ENCODE measurements around the gene VWC2L.

The VWC2L gene

GRCh38 chr2:214469728-214470127 lies 58.9 kb downstream of the VWC2L start:
- TF ChIP-seq CTCF (IDR thresholded peaks at IDR 0.05; ENCODE audit: insufficient read depth, low read length, poor library complexity, severe bottlenecking) = no peak
- Histone ChIP-seq H3K4me3 (replicated peaks; ENCODE audit: low read depth, low read length) (no peak overlapping the region), H3K36me3 (ENCODE audit: control insufficient read depth, insufficient read depth, low read length) (no peaks in the 10 kb centered on the region), H3K27me3 (replicated peaks; ENCODE audit: control insufficient read depth, insufficient read depth, low read length) (no peaks in the 10 kb centered on the region)
- no peak for DNase-seq (ENCODE audit: extremely low read depth, insufficient read length)

- H3K36me3 ChIP-seq (ENCODE audit: control insufficient read depth, insufficient read depth, low read length) = no peaks in the 10 kb centered on the region
- H3K27me3 ChIP-seq (replicated peaks; ENCODE audit: control insufficient read depth, insufficient read depth, low read length) = no peaks in the 10 kb centered on the region
- TF ChIP-seq CTCF (IDR thresholded peaks at IDR 0.05; ENCODE audit: insufficient read depth, low read length, poor library complexity, severe bottlenecking) = no peak
These were observed 60.5 kb downstream of the VWC2L start for GRCh38 chr2:214471382-214471781.

GRCh38 chr2:214471990-214472389 lies 61.1 kb downstream of the VWC2L start:
- no peak for TF ChIP-seq CTCF (IDR thresholded peaks at IDR 0.05; ENCODE audit: insufficient read depth, low read length, poor library complexity, severe bottlenecking)
- Histone ChIP-seq H3K4me3 (replicated peaks; ENCODE audit: low read depth, low read length) (no peak overlapping the region), H3K36me3 (ENCODE audit: control insufficient read depth, insufficient read depth, low read length) (no peaks in the 10 kb centered on the region), H3K27me3 (replicated peaks; ENCODE audit: control insufficient read depth, insufficient read depth, low read length) (no peaks in the 10 kb centered on the region)
- DNase-seq (ENCODE audit: extremely low read depth, insufficient read length) = no peak

More at GRCh38 chr2:214471382-214471781, 60.5 kb downstream of the VWC2L start:
- H3K4me3 ChIP-seq (replicated peaks; ENCODE audit: low read depth, low read length) = no peak overlapping the region
- no peak for DNase-seq (ENCODE audit: extremely low read depth, insufficient read length)

GRCh38 chr2:214477305-214477704 lies 66.5 kb downstream of the VWC2L start:
- no peaks in the 10 kb centered on the region for H3K36me3 ChIP-seq (ENCODE audit: control insufficient read depth, insufficient read depth, low read length)
- H3K27me3 ChIP-seq (replicated peaks; ENCODE audit: control insufficient read depth, insufficient read depth, low read length) = no peaks in the 10 kb centered on the region
- no peak for DNase-seq (ENCODE audit: extremely low read depth, insufficient read length)
- no peak overlapping the region for H3K4me3 ChIP-seq (replicated peaks; ENCODE audit: low read depth, low read length)
- no peak for TF ChIP-seq CTCF (IDR thresholded peaks at IDR 0.05; ENCODE audit: insufficient read depth, low read length, poor library complexity, severe bottlenecking)

GRCh38 chr2:214481204-214481603 lies 70.3 kb downstream of the VWC2L start:
- TF ChIP-seq CTCF (IDR thresholded peaks at IDR 0.05; ENCODE audit: insufficient read depth, low read length, poor library complexity, severe bottlenecking) = no peak
- H3K36me3 ChIP-seq (ENCODE audit: control insufficient read depth, insufficient read depth, low read length) = no peaks in the 10 kb centered on the region
- H3K27me3 ChIP-seq (replicated peaks; ENCODE audit: control insufficient read depth, insufficient read depth, low read length) = no peaks in the 10 kb centered on the region
- DNase-seq (ENCODE audit: extremely low read depth, insufficient read length) = no peak
- H3K4me3 ChIP-seq (replicated peaks; ENCODE audit: low read depth, low read length) = no peak overlapping the region

- no peak for TF ChIP-seq CTCF (IDR thresholded peaks at IDR 0.05; ENCODE audit: insufficient read depth, low read length, poor library complexity, severe bottlenecking)
- DNase-seq (ENCODE audit: extremely low read depth, insufficient read length) = no peak
- H3K27me3 ChIP-seq (replicated peaks; ENCODE audit: control insufficient read depth, insufficient read depth, low read length) = no peaks in the 10 kb centered on the region
These were observed 71.9 kb downstream of the VWC2L start for GRCh38 chr2:214482728-214483127.

More at GRCh38 chr2:214482728-214483127, 71.9 kb downstream of the VWC2L start:
- Histone ChIP-seq H3K36me3 (ENCODE audit: control insufficient read depth, insufficient read depth, low read length) (no peaks in the 10 kb centered on the region), H3K4me3 (replicated peaks; ENCODE audit: low read depth, low read length) (no peak overlapping the region)
